Osteocyte (in vitro differentiated cells): Measurements from ENCODE around the gene GPRC5D. TPM values are rescaled to one million over a fixed set of nuclear protein-coding genes. Genes with fewer than 3 reads are reported as not detected.

Experiments
- DNase-seq: peaks from one replicate; pipeline ENCODE4 v3.0.0; 2021; ENCODE audit warnings: mixed read lengths; ENCODE audit not compliant: unreplicated experiment; ENCODE audit errors: extremely low spot score
- H3K27ac Mint-ChIP-seq: one replicate; pipeline ENCODE4 v1.8.0; 2021; ENCODE audit warnings: mild to moderate bottlenecking, mixed read lengths; ENCODE audit not compliant: unreplicated experiment
- H3K27me3 Mint-ChIP-seq: one replicate; pipeline ENCODE4 v1.8.0; 2021; ENCODE audit warnings: mixed read lengths; ENCODE audit not compliant: unreplicated experiment
- H3K36me3 Mint-ChIP-seq: one replicate; pipeline ENCODE4 v1.8.0; 2021; ENCODE audit warnings: mixed read lengths; ENCODE audit not compliant: unreplicated experiment
- H3K4me1 Mint-ChIP-seq: one replicate; pipeline ENCODE4 v1.8.0; 2021; ENCODE audit warnings: mixed read lengths; ENCODE audit not compliant: unreplicated experiment
- H3K4me3 Mint-ChIP-seq: one replicate; pipeline ENCODE4 v1.8.0; 2021; ENCODE audit warnings: mild to moderate bottlenecking, moderate library complexity, mixed read lengths; ENCODE audit not compliant: unreplicated experiment
- H3K9me3 Mint-ChIP-seq: one replicate; pipeline ENCODE4 v1.8.0; 2021; ENCODE audit warnings: mixed read lengths; ENCODE audit not compliant: unreplicated experiment
- total RNA-seq: library from RNA; stranded (reverse); gene quantifications from 2 replicates; pipeline ENCODE4 v1.2.1, GENCODE V29; 2021
- TF ChIP-seq, protein P1 (sequence below): fragments of 200-600 bp; sonication (generic); IDR thresholded peaks from 2 replicates; pipeline ENCODE4 v1.5.0; 2021; ENCODE audit warnings: antibody characterized with exemption, mild to moderate bottlenecking, moderate library complexity

Gene GPRC5D
- total RNA-seq, 1 donor from 2014 or later = not detected

- DNase-seq = no peak
- peaks cover 5% of the 10 kb centered on the region for H3K9me3 Mint-ChIP-seq
- H3K36me3 Mint-ChIP-seq = peaks cover 2% of the 10 kb centered on the region
- H3K27ac Mint-ChIP-seq = no peak overlapping the region
- TF ChIP-seq, protein P1, sequence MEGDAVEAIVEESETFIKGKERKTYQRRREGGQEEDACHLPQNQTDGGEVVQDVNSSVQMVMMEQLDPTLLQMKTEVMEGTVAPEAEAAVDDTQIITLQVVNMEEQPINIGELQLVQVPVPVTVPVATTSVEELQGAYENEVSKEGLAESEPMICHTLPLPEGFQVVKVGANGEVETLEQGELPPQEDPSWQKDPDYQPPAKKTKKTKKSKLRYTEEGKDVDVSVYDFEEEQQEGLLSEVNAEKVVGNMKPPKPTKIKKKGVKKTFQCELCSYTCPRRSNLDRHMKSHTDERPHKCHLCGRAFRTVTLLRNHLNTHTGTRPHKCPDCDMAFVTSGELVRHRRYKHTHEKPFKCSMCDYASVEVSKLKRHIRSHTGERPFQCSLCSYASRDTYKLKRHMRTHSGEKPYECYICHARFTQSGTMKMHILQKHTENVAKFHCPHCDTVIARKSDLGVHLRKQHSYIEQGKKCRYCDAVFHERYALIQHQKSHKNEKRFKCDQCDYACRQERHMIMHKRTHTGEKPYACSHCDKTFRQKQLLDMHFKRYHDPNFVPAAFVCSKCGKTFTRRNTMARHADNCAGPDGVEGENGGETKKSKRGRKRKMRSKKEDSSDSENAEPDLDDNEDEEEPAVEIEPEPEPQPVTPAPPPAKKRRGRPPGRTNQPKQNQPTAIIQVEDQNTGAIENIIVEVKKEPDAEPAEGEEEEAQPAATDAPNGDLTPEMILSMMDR = no peak
- peaks cover 14% of the 10 kb centered on the region for H3K4me1 Mint-ChIP-seq
- H3K27me3 Mint-ChIP-seq = no peaks in the 10 kb centered on the region
- no peak overlapping the region for H3K4me3 Mint-ChIP-seq
Measured at GRCh38 chr12:12930633-12931219, 21.2 kb downstream of the GPRC5D start.

GRCh38 chr12:12929696-12930095 lies 22.3 kb downstream of the GPRC5D start:
- TF ChIP-seq, protein P1 = no peak
- Mint-ChIP-seq H3K4me3 (no peak overlapping the region), H3K27me3 (no peaks in the 10 kb centered on the region), H3K9me3 (peaks cover 5% of the 10 kb centered on the region), H3K36me3 (peaks cover 2% of the 10 kb centered on the region), H3K27ac (no peak overlapping the region), H3K4me1 (peaks cover 23% of the 10 kb centered on the region)
- no peak for DNase-seq

DNA sequence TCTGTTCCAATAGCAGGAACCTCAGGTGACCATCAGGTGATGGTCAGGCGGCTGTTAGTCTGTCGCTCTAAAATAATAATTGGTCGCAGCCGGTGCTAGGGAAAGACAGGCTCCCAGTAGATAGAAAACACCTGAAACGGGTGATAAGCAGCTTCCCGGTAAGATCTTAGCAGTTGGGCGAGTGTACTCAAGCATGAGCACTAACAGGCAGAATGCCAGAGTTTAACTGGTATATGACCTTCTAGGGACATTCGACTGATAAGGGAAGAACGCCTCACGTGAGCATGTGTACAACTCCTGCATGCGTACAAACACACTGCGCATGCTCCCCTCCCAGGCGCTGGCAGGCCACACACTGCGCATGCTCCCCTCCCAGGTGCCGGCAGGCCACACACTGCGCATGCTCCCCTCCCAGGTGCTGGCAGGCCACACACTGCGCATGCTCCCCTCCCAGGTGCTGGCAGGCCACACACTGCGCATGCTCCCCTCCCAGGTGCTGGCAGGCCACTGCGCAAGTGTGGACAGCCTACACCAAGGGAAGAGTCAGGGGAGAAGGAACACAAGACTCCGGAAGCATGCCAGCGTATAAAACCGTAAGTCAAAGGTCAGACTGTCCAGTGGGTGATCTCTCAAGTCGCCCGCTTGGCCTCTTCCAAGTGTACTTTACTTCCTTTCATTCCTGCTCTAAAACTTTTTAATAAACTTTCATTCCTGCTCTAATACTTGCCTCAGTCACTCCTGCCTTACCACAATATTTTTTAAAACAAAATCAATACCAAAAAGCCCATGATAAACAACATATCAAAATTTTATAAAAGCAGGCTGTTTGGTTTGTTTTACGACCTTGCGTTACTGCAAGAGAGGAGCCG lies 24.5 kb downstream of the GPRC5D start:
- DNase-seq = no peak
- H3K27me3 Mint-ChIP-seq = no peaks in the 10 kb centered on the region
- H3K9me3 Mint-ChIP-seq = peaks cover 5% of the 10 kb centered on the region
- H3K27ac Mint-ChIP-seq = peak overlapping the region; percentile 18
- peaks cover 25% of the 10 kb centered on the region for H3K4me1 Mint-ChIP-seq
- peaks cover 2% of the 10 kb centered on the region for H3K36me3 Mint-ChIP-seq
- TF ChIP-seq, protein P1 = no peak
- H3K4me3 Mint-ChIP-seq = no peak overlapping the region

GRCh38 chr12:12926571-12927071 lies 25.3 kb downstream of the GPRC5D start:
- no peak overlapping the region for H3K4me3 Mint-ChIP-seq
- DNase-seq = no peak

More at GRCh38 chr12:12926571-12927071, 25.3 kb downstream of the GPRC5D start:
- H3K9me3 Mint-ChIP-seq = peaks cover 5% of the 10 kb centered on the region
- H3K36me3 Mint-ChIP-seq = peaks cover 2% of the 10 kb centered on the region
- peak overlapping the region; percentile 94 for H3K27ac Mint-ChIP-seq
- no peaks in the 10 kb centered on the region for H3K27me3 Mint-ChIP-seq
- TF ChIP-seq, protein P1 = no peak
- H3K4me1 Mint-ChIP-seq = peaks cover 32% of the 10 kb centered on the region
